ENCODE measurements around the gene ADGB.

- TF ChIP-seq POLR2A (IDR thresholded peaks at IDR 0.05; ENCODE audit: low read depth, low read length) (no peak), POLR2AphosphoS5 (IDR thresholded peaks at IDR 0.05; ENCODE audit: low read depth, low read length) (no peak)
These were observed 261.8 kb downstream of the ADGB start for GRCh38 chr6:146860583-146860982.

Data from GM12892 (cell line).